ENCODE measurements around the gene WDR6. TPM values are rescaled to one million over a fixed set of nuclear protein-coding genes. Genes with fewer than 3 reads are reported as not detected.

Gene WDR6
- total and polyA plus RNA-seq, 2 donors (not counting 1 experiment from before 2014, with no cell fraction given) = 58.7 to 77.9 TPM

GRCh38 chr3:48999085-48999858 is 7.9 kb upstream of the WDR6 start:
- H4K20me1 ChIP-seq (ENCODE audit: control insufficient read depth, extremely low read depth, insufficient read depth, low read length) = no peaks in the 10 kb centered on the region
- no peak overlapping the region for H3K9ac ChIP-seq (ENCODE audit: insufficient read depth, low read length)
- no peaks in the 10 kb centered on the region for H3K79me2 ChIP-seq (ENCODE audit: control insufficient read depth, insufficient read depth, low read length)
- H3K4me2 ChIP-seq (ENCODE audit: extremely low read depth, insufficient read depth, low read length) = no peak overlapping the region
- H3K4me1 ChIP-seq (ENCODE audit: control insufficient read depth, extremely low read depth, insufficient read depth, low read length) = no peaks in the 10 kb centered on the region
- H3K36me3 ChIP-seq (ENCODE audit: control insufficient read depth, insufficient read depth, low read length) = no peaks in the 10 kb centered on the region
- H3K27me3 ChIP-seq (ENCODE audit: control insufficient read depth, insufficient read depth, low read length) = no peaks in the 10 kb centered on the region
- no peak for DNase-seq (ENCODE audit: low read depth in 2 of 2)
- no peaks in the 10 kb centered on the region for H3K9me3 ChIP-seq (ENCODE audit: control insufficient read depth, insufficient read depth, low read depth, low read length)
- TF ChIP-seq EZH2 (IDR thresholded peaks at IDR 0.05; ENCODE audit: low read length, missing control alignments) (no peak), CTCF (conservative IDR thresholded peaks at IDR 0.05 in 1 of 2, IDR thresholded peaks at IDR 0.05 in 1 of 2; ENCODE audit: low read depth in 1 of 2, low read length in 2 of 2) (no peak)
- no peak overlapping the region for H2AFZ ChIP-seq (ENCODE audit: low read length)
- no peak overlapping the region for H3K27ac ChIP-seq (ENCODE audit: insufficient read depth, low read length)
- no peak overlapping the region for H3K4me3 ChIP-seq (replicated peaks in 1 of 4; ENCODE audit: control extremely low read depth in 1 of 4, insufficient read depth in 1 of 4, low read depth in 3 of 4, low read length in 4 of 4)

GRCh38 chr3:49001155-49001554 is 6.0 kb upstream of the WDR6 start:
- Histone ChIP-seq H3K4me1 (ENCODE audit: control insufficient read depth, extremely low read depth, insufficient read depth, low read length) (peaks cover under 1% of the 10 kb centered on the region), H3K9ac (ENCODE audit: insufficient read depth, low read length) (no peak overlapping the region), H3K9me3 (ENCODE audit: control insufficient read depth, insufficient read depth, low read depth, low read length) (no peaks in the 10 kb centered on the region), H2AFZ (ENCODE audit: low read length) (no peak overlapping the region), H3K4me2 (ENCODE audit: extremely low read depth, insufficient read depth, low read length) (no peak overlapping the region), H3K27ac (ENCODE audit: insufficient read depth, low read length) (no peak overlapping the region), H3K4me3 (replicated peaks in 1 of 4; ENCODE audit: control extremely low read depth in 1 of 4, insufficient read depth in 1 of 4, low read depth in 3 of 4, low read length in 4 of 4) (no peak overlapping the region), H3K27me3 (ENCODE audit: control insufficient read depth, insufficient read depth, low read length) (no peaks in the 10 kb centered on the region), H3K36me3 (ENCODE audit: control insufficient read depth, insufficient read depth, low read length) (peaks cover 3% of the 10 kb centered on the region), H3K79me2 (ENCODE audit: control insufficient read depth, insufficient read depth, low read length) (no peaks in the 10 kb centered on the region), H4K20me1 (ENCODE audit: control insufficient read depth, extremely low read depth, insufficient read depth, low read length) (no peaks in the 10 kb centered on the region)
- no peak for DNase-seq (ENCODE audit: low read depth in 2 of 2)
- TF ChIP-seq EZH2 (IDR thresholded peaks at IDR 0.05; ENCODE audit: low read length, missing control alignments) (no peak), CTCF (conservative IDR thresholded peaks at IDR 0.05 in 1 of 2, IDR thresholded peaks at IDR 0.05 in 1 of 2; ENCODE audit: low read depth in 1 of 2, low read length in 2 of 2) (no peak)

GRCh38 chr3:49004352-49005302 is 2.6 kb upstream of the WDR6 start:
- H3K4me1 ChIP-seq (ENCODE audit: control insufficient read depth, extremely low read depth, insufficient read depth, low read length) = peaks cover 4% of the 10 kb centered on the region
- no peak for DNase-seq (ENCODE audit: low read depth in 2 of 2)
- peaks cover 3% of the 10 kb centered on the region for H3K36me3 ChIP-seq (ENCODE audit: control insufficient read depth, insufficient read depth, low read length)
- H4K20me1 ChIP-seq (ENCODE audit: control insufficient read depth, extremely low read depth, insufficient read depth, low read length) = no peaks in the 10 kb centered on the region
- no peak overlapping the region for H3K9ac ChIP-seq (ENCODE audit: insufficient read depth, low read length)
- H3K9me3 ChIP-seq (ENCODE audit: control insufficient read depth, insufficient read depth, low read depth, low read length) = no peaks in the 10 kb centered on the region
- H3K27ac ChIP-seq (ENCODE audit: insufficient read depth, low read length) = no peak overlapping the region
- TF ChIP-seq CTCF (conservative IDR thresholded peaks at IDR 0.05 in 1 of 2, IDR thresholded peaks at IDR 0.05 in 1 of 2; ENCODE audit: low read depth in 1 of 2, low read length in 2 of 2) = no peak
- TF ChIP-seq EZH2 (IDR thresholded peaks at IDR 0.05; ENCODE audit: low read length, missing control alignments) = no peak
- H3K4me2 ChIP-seq (ENCODE audit: extremely low read depth, insufficient read depth, low read length) = no peak overlapping the region
- no peak overlapping the region for H3K4me3 ChIP-seq (replicated peaks in 1 of 4; ENCODE audit: control extremely low read depth in 1 of 4, insufficient read depth in 1 of 4, low read depth in 3 of 4, low read length in 4 of 4)
- H2AFZ ChIP-seq (ENCODE audit: low read length) = no peak overlapping the region
- H3K27me3 ChIP-seq (ENCODE audit: control insufficient read depth, insufficient read depth, low read length) = no peaks in the 10 kb centered on the region
- H3K79me2 ChIP-seq (ENCODE audit: control insufficient read depth, insufficient read depth, low read length) = peaks cover 14% of the 10 kb centered on the region

Measured in fibroblast of lung (primary cell).